Breast epithelium (tissue), 3 donors: Measurements from ENCODE around the gene PLA2G5.

ENCODE experiments used
- POLR2A ChIP-seq: fragments of 450-650 bp; IDR thresholded peaks from one replicate; pipeline ENCODE4 v1.6.1; 2016; ENCODE audit warnings: antibody characterized with exemption, mild to moderate bottlenecking, moderate library complexity
- POLR2AphosphoS5 ChIP-seq, 3 donors: sonication (generic); formaldehyde crosslinking; IDR thresholded peaks; one replicate each; pipeline ENCODE4 v1.6.1; 2017; ENCODE audit warnings: antibody characterized with exemption in 3 of 3
- TF ChIP-seq, protein P1 (sequence below), 3 donors: fragments of 450-650 bp; IDR thresholded peaks; one replicate each; pipeline ENCODE4 v1.5.1; 2016 to 2017; ENCODE audit warnings: antibody characterized with exemption in 3 of 3, mild to moderate bottlenecking in 3 of 3, moderate library complexity in 3 of 3

DNA sequence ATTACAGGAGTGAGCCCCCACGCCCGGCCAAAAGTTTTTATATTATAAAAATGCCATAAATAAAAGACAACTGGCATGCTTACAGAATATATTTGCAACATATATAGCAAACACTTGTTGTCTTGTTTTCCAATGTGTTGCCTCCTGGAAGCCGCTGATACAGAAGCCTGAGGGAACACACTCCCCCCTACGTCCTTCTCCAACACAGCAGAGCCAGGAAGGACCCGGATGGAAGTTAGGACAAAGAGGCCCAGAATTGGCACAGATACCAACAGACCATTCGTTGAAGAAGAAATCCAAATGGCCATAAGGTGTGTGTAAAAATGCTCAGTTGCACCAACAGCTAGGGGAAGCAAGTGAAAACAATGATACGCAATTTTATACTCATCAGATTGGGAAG is 1.3 kb upstream of the PLA2G5 start:
- TF ChIP-seq POLR2AphosphoS5 (IDR thresholded peaks at IDR 0.05): no peak
- TF ChIP-seq POLR2A: no peak
- TF ChIP-seq, protein P1, sequence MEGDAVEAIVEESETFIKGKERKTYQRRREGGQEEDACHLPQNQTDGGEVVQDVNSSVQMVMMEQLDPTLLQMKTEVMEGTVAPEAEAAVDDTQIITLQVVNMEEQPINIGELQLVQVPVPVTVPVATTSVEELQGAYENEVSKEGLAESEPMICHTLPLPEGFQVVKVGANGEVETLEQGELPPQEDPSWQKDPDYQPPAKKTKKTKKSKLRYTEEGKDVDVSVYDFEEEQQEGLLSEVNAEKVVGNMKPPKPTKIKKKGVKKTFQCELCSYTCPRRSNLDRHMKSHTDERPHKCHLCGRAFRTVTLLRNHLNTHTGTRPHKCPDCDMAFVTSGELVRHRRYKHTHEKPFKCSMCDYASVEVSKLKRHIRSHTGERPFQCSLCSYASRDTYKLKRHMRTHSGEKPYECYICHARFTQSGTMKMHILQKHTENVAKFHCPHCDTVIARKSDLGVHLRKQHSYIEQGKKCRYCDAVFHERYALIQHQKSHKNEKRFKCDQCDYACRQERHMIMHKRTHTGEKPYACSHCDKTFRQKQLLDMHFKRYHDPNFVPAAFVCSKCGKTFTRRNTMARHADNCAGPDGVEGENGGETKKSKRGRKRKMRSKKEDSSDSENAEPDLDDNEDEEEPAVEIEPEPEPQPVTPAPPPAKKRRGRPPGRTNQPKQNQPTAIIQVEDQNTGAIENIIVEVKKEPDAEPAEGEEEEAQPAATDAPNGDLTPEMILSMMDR (IDR thresholded peaks at IDR 0.05): no peak
